B cell (primary cell): Measurements from ENCODE around the gene KLHL7. TPM values are rescaled to one million over a fixed set of nuclear protein-coding genes. Genes with fewer than 3 reads are reported as not detected.

ENCODE experiments used
- ATAC-seq: fragments of 200-7000 bp; cut with Tn5 transposase; one replicate; pipeline ENCODE4 v1.10.0; 2021; ENCODE audit warnings: low read depth, mild to moderate bottlenecking, moderate number of reproducible peaks, moderate library complexity
- CTCF ChIA-PET: fragments of 350-600 bp; sonication (Branson Sonifier 250); formaldehyde crosslinking; loops from one replicate; lab custom pipeline; 2021; ENCODE audit warnings: antibody characterized with exemption, inconsistent platforms; lab: Charles Lee
- POLR2A ChIA-PET: fragments of 350-600 bp; sonication (Branson Sonifier 250); formaldehyde crosslinking; loops from one replicate; lab custom pipeline; 2021; ENCODE audit warnings: antibody characterized with exemption; lab: Charles Lee
- DNase-seq: peaks from one replicate; pipeline ENCODE4 v3.0.0; 2013
- H2AFZ ChIP-seq: 2 replicates; pipeline ENCODE4 v1.6.1; 2012; ENCODE audit warnings: mild to moderate bottlenecking, low read depth, low read length; ENCODE audit not compliant: insufficient read depth, poor library complexity, severe bottlenecking
- H3K27ac ChIP-seq, 2 donors: 1 replicate in 1 of 2; 2 replicates in 1 of 2; pipeline ENCODE4 v1.5.1; 2012 to 2013; ENCODE audit warnings: low read length in 2 of 2, mild to moderate bottlenecking in 2 of 2, moderate library complexity in 1 of 2
- H3K27me3 ChIP-seq, 4 experiments: fragments of 200-600 bp in 1 of 4; sonication (generic) in 1 of 4; replicated peaks in 1 of 4; 1 replicate in 2 of 4; 2 replicates in 2 of 4; pipeline versions ENCODE4 v1.6.1 to v1.7.0; 2013 to 2016; ENCODE audit warnings: low read length in 3 of 4, mild to moderate bottlenecking in 2 of 4, mixed read lengths in 1 of 4, moderate library complexity in 1 of 4; ENCODE audit not compliant: insufficient read depth in 4 of 4, control insufficient read depth in 3 of 4; ENCODE audit errors: control extremely low read depth in 1 of 4
- H3K36me3 ChIP-seq, 2 experiments: replicated peaks in 1 of 2; 1 replicate in 1 of 2; 2 replicates in 1 of 2; pipeline versions ENCODE4 v1.6.1 to v1.7.1; 2013; ENCODE audit warnings: low read length in 1 of 2; ENCODE audit not compliant: insufficient read depth in 2 of 2, control insufficient read depth in 1 of 2; ENCODE audit errors: control extremely low read depth in 1 of 2, extremely low read depth in 1 of 2
- H3K4me1 ChIP-seq, 2 donors: fragments of 200-600 bp in 1 of 2; sonication (generic) in 1 of 2; 1 replicate in 1 of 2; 2 replicates in 1 of 2; pipeline versions ENCODE4 v1.5.1 to v1.6.1; 2013 to 2017; ENCODE audit warnings: low read length in 2 of 2; ENCODE audit not compliant: control insufficient read depth in 2 of 2, insufficient read depth in 2 of 2
- H3K4me2 ChIP-seq: replicated peaks from 2 replicates; pipeline ENCODE3; 2012; ENCODE audit warnings: mild to moderate bottlenecking, low read depth, low read length; ENCODE audit not compliant: poor library complexity, severe bottlenecking
- H3K4me3 ChIP-seq, 5 experiments: fragments of 200-600 bp in 1 of 5; sonication (generic) in 1 of 5; 1 replicate in 3 of 5; 2 replicates in 2 of 5; pipeline versions ENCODE4 v1.5.1 to v1.7.0; 2011 to 2016; ENCODE audit warnings: low read length in 4 of 5, mild to moderate bottlenecking in 4 of 5, low read depth in 2 of 5, control low read depth in 1 of 5, moderate library complexity in 1 of 5; ENCODE audit not compliant: insufficient read depth in 1 of 5; ENCODE audit errors: control extremely low read depth in 1 of 5, extremely low read depth in 1 of 5
- H3K79me2 ChIP-seq: fragments of 200-600 bp; sonication (generic); one replicate; pipeline ENCODE4 v1.6.0; 2016; ENCODE audit warnings: low read length; ENCODE audit not compliant: control insufficient read depth, insufficient read depth
- H3K9ac ChIP-seq: fragments of 200-600 bp; sonication (generic); 2 replicates; pipeline ENCODE4 v1.6.1; 2017; ENCODE audit warnings: mild to moderate bottlenecking, low read length, moderate library complexity
- H3K9me3 ChIP-seq, 3 donors: one replicate each; pipeline versions ENCODE4 v1.6.1 to v1.7.1; 2013; ENCODE audit warnings: low read length in 2 of 3; ENCODE audit not compliant: control insufficient read depth in 2 of 3, insufficient read depth in 1 of 3; ENCODE audit errors: control extremely low read depth in 1 of 3
- H4K20me1 ChIP-seq: 2 replicates; pipeline ENCODE4 v1.6.0; 2012; ENCODE audit warnings: mild to moderate bottlenecking, low read length; ENCODE audit not compliant: insufficient read depth, control insufficient read depth, poor library complexity, severe bottlenecking
- H3K27ac Mint-ChIP-seq: one replicate; pipeline ENCODE4 v1.8.0; 2021; ENCODE audit warnings: mixed read lengths
- H3K27me3 Mint-ChIP-seq: one replicate; pipeline ENCODE4 v1.8.0; 2021; ENCODE audit warnings: mixed read lengths
- H3K4me1 Mint-ChIP-seq: one replicate; pipeline ENCODE4 v1.8.0; 2021; ENCODE audit warnings: mixed read lengths
- H3K4me3 Mint-ChIP-seq: one replicate; pipeline ENCODE4 v1.8.0; 2021; ENCODE audit warnings: mixed read lengths
- H3K9me3 Mint-ChIP-seq: one replicate; pipeline ENCODE4 v1.8.0; 2022; ENCODE audit warnings: mixed read lengths; ENCODE audit not compliant: insufficient read depth
- EZH2 ChIP-seq: IDR thresholded peaks from 2 replicates; pipeline ENCODE4 v1.6.1; 2012; ENCODE audit warnings: borderline replicate concordance, low read depth, mild to moderate bottlenecking, moderate library complexity, low read length; ENCODE audit not compliant: insufficient read depth, poor library complexity, severe bottlenecking
- WGBS: methylation state at CpG from one replicate; pipeline ENCODE4 v1.1.5; 2013; ENCODE audit warnings: missing lambda C conversion rate; ENCODE audit not compliant: insufficient coverage; 5-methylcytosine and 5-hydroxymethylcytosine counted together
- intact Hi-C: fragments of 100-400 bp; cut with micrococcal nuclease; formaldehyde crosslinking; loops from one replicate; pipeline ENCODE4 v1.10.0; 2022
- polyA plus RNA-seq: library from polyadenylated mRNA; depleted of rRNA; stranded (reverse); fragments of >200 nt; gene quantifications from 2 replicates; pipeline ENCODE4 v1.2.3, GENCODE V29; 2012
- total RNA-seq, 2 donors: library from RNA; stranded (reverse); fragments of 120-200 nt in 1 of 2; gene quantifications; 1 replicate in 1 of 2; 2 replicates in 1 of 2; pipeline versions ENCODE4 v1.2.3 to v1.2.4, GENCODE V29; 2013 to 2022
- TF ChIP-seq, protein P1 (sequence below): fragments of 200-600 bp; IDR thresholded peaks from one replicate; pipeline ENCODE4 v1.8.0; 2022; ENCODE audit warnings: antibody characterized with exemption, mild to moderate bottlenecking

The KLHL7 gene
- total and polyA plus RNA-seq, 2 donors (not counting 1 experiment from before 2014, with no cell fraction given), result 9.2 to 22.8 TPM

DNA sequence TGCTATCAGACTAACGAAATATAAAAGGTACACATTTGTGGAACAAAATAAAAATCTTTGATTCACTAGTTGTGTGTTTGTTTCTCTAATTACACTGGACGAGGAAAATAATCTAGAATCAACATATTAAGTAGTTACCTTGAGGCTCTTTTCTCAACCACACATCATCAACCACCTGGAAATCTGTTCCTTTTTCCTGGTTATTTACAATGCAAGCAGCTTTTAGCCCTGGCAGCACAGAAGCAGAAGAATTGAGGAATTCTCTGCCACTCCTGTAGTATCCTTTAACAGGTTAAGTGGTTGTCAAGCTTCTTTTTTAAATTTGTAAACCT, 100.0 kb downstream of the KLHL7 start:
- no peaks in the 10 kb centered on the region for H3K79me2 ChIP-seq
- H2AFZ ChIP-seq, result peak overlapping the region; percentile 45
- H4K20me1 ChIP-seq, result no peaks in the 10 kb centered on the region
- ATAC-seq (no peak), DNase-seq (no peak)
- peak overlapping the region; percentile 27 for H3K9ac ChIP-seq
- TF ChIP-seq, protein P1, sequence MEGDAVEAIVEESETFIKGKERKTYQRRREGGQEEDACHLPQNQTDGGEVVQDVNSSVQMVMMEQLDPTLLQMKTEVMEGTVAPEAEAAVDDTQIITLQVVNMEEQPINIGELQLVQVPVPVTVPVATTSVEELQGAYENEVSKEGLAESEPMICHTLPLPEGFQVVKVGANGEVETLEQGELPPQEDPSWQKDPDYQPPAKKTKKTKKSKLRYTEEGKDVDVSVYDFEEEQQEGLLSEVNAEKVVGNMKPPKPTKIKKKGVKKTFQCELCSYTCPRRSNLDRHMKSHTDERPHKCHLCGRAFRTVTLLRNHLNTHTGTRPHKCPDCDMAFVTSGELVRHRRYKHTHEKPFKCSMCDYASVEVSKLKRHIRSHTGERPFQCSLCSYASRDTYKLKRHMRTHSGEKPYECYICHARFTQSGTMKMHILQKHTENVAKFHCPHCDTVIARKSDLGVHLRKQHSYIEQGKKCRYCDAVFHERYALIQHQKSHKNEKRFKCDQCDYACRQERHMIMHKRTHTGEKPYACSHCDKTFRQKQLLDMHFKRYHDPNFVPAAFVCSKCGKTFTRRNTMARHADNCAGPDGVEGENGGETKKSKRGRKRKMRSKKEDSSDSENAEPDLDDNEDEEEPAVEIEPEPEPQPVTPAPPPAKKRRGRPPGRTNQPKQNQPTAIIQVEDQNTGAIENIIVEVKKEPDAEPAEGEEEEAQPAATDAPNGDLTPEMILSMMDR, result no peak
- TF ChIP-seq EZH2, result no peak
- H3K27ac ChIP-seq, result no peak overlapping the region
- no CpG with 5 or more reads among the region's 2 CpGs for WGBS
- CTCF ChIA-PET, result no interaction called here
- intact Hi-C loops, result no loop called here
- peak overlapping the region; percentile 53 for H3K4me2 ChIP-seq
- Mint-ChIP-seq H3K9me3 (no peaks in the 10 kb centered on the region), H3K4me3 (peak overlapping the region; percentile 60), H3K27ac (no peak overlapping the region), H3K4me1 (peaks cover 5% of the 10 kb centered on the region), H3K27me3 (peaks cover 10% of the 10 kb centered on the region)
- H3K4me3 ChIP-seq, result peak overlapping the region in 3 of 5 experiments; percentile 24 to 30 (median 28)
- POLR2A ChIA-PET, result no interaction called here
- H3K4me1 ChIP-seq, result no peaks in the 10 kb centered on the region
- peaks cover 7 to 12% of the 10 kb centered on the region in 2 experiments for H3K36me3 ChIP-seq
- H3K27me3 ChIP-seq, result peaks cover 0 to 3% (median 0%) of the 10 kb centered on the region in 4 experiments
- H3K9me3 ChIP-seq, result peaks cover 0 to 6% (median 0%) of the 10 kb centered on the region in 3 donors

- H3K9me3 ChIP-seq, result peaks cover 0 to 6% (median 0%) of the 10 kb centered on the region in 3 donors
- no peaks in the 10 kb centered on the region for H3K79me2 ChIP-seq
- H3K4me3 Mint-ChIP-seq, result peak overlapping the region; percentile 60
- H3K27ac Mint-ChIP-seq, result no peak overlapping the region
- ChIA-PET CTCF (no interaction called here), POLR2A (no interaction called here)
- H3K4me1 ChIP-seq, result no peaks in the 10 kb centered on the region
- H3K4me1 Mint-ChIP-seq, result peaks cover 5% of the 10 kb centered on the region
- peaks cover 15% of the 10 kb centered on the region for H3K27me3 Mint-ChIP-seq
- 36% methylated on average over 70 of the region's 76 CpGs for WGBS
- peaks cover 4 to 8% of the 10 kb centered on the region in 2 experiments for H3K36me3 ChIP-seq
- ATAC-seq (no peak), DNase-seq (peak; percentile 21)
- H3K9ac ChIP-seq, result peak overlapping the region; percentile 27
- intact Hi-C loops, result no loop called here
- no peaks in the 10 kb centered on the region for H3K9me3 Mint-ChIP-seq
- TF ChIP-seq, protein P1, result no peak
- no peak for TF ChIP-seq EZH2
- peaks cover 0 to 3% (median 0%) of the 10 kb centered on the region in 4 experiments for H3K27me3 ChIP-seq
- no peaks in the 10 kb centered on the region for H4K20me1 ChIP-seq
- H3K4me2 ChIP-seq, result peak overlapping the region; percentile 53
- peak overlapping the region in 3 of 5 experiments; percentile 24 to 30 (median 28) for H3K4me3 ChIP-seq
- H2AFZ ChIP-seq, result peak overlapping the region; percentile 45
- no peak overlapping the region for H3K27ac ChIP-seq
Observed at GRCh38 chr7:23205909-23206767, 100.6 kb downstream of the KLHL7 start.
